EH (cell line): ENCODE results near the gene C17orf107.
A peak's percentile ranks its signal among the peaks of the same experiment; 100 is the strongest.

ENCODE experiments used
- DNase-seq: peaks from one replicate; pipeline ENCODE4 v3.0.0-alpha.2; 2015; ENCODE audit warnings: low read depth

The C17orf107 gene

GRCh38 chr17:4872786-4873185, 26.6 kb upstream of the C17orf107 start:
- no peak for DNase-seq

- DNase-seq, result no peak
Measured at GRCh38 chr17:4877089-4877488, 22.2 kb upstream of the C17orf107 start.

- no peak for DNase-seq
Measured at GRCh38 chr17:4879601-4880000, 19.7 kb upstream of the C17orf107 start.

- no peak for DNase-seq
Measured at GRCh38 chr17:4880857-4881256, 18.5 kb upstream of the C17orf107 start.

GRCh38 chr17:4881761-4882555, 17.4 kb upstream of the C17orf107 start:
- DNase-seq, result peak; percentile 48

GRCh38 chr17:4884489-4884888, 14.8 kb upstream of the C17orf107 start:
- DNase-seq, result no peak

- DNase-seq, result no peak
Measured at GRCh38 chr17:4886830-4887229, 12.5 kb upstream of the C17orf107 start.

GRCh38 chr17:4887581-4887980, 11.8 kb upstream of the C17orf107 start:
- no peak for DNase-seq

- no peak for DNase-seq
Measured at GRCh38 chr17:4891411-4892410, 7.6 kb upstream of the C17orf107 start.

GRCh38 chr17:4892499-4893221, 6.7 kb upstream of the C17orf107 start:
- DNase-seq, result no peak

GRCh38 chr17:4893272-4893671, 6.1 kb upstream of the C17orf107 start:
- DNase-seq, result no peak

- no peak for DNase-seq
Measured at GRCh38 chr17:4893721-4894560, 5.4 kb upstream of the C17orf107 start.

- DNase-seq, result no peak
Measured at GRCh38 chr17:4895121-4895520, 4.2 kb upstream of the C17orf107 start.

GRCh38 chr17:4895657-4896331, 3.5 kb upstream of the C17orf107 start:
- DNase-seq, result no peak

- DNase-seq, result no peak
Measured at GRCh38 chr17:4896332-4897197, 2.8 kb upstream of the C17orf107 start.

- DNase-seq, result no peak
Measured at GRCh38 chr17:4897198-4897687, 2.1 kb upstream of the C17orf107 start.

GRCh38 chr17:4897785-4898184, 1.6 kb upstream of the C17orf107 start:
- DNase-seq, result no peak

GRCh38 chr17:4898351-4898750, 985 bp upstream of the C17orf107 start:
- no peak for DNase-seq

- DNase-seq, result no peak
Measured at GRCh38 chr17:4898927-4899326, 409 bp upstream of the C17orf107 start.
